HepG2 (cell line): Measurements from ENCODE around the gene MC1R. TPM values are rescaled to one million over a fixed set of nuclear protein-coding genes. Genes with fewer than 3 reads are reported as not detected.

Experiments
- ATAC-seq: fragments of 200-7000 bp; cut with Tn5 transposase; 3 replicates; pipeline ENCODE4 v1.9.1; 2020; ENCODE audit warnings: mild to moderate bottlenecking, moderate library complexity
- BruUV-seq: library from RNA; stranded (reverse); fragments of 400-500 nt; replicated peaks from 2 replicates; lab custom pipeline; 2021; lab: Mats Ljungman, UMichigan
- CTCF ChIA-PET: fragments of 300-600 bp; formaldehyde crosslinking; extraction: SDS; loops from one replicate; lab custom pipeline; 2021; ENCODE audit warnings: low total read pairs, inconsistent platforms, low intra/inter-chr PET ratio; lab: Yijun Ruan, JAX
- POLR2A ChIA-PET: fragments of 350-600 bp; sonication (Branson Sonifier 250); formaldehyde crosslinking; loops from one replicate; lab custom pipeline; 2020; ENCODE audit warnings: antibody characterized with exemption, inconsistent platforms; lab: Yijun Ruan, JAX
- DNase-seq: peaks from one replicate; pipeline ENCODE4 v3.0.0-alpha.2; 2015; ENCODE audit warnings: low spot score
- FAIRE-seq: peaks from 3 replicates; lab custom pipeline; 2011; peaks lifted over from hg19 to GRCh38; lab: Jason Lieb, UNC
- H2AFZ ChIP-seq: one replicate; pipeline ENCODE4 v1.6.1; 2011; ENCODE audit warnings: low read length, inconsistent platforms
- H3K27ac ChIP-seq: fragments of 300-600 bp; 3 replicates; pipeline ENCODE4 v1.8.0; 2011; ENCODE audit warnings: mixed run types, mild to moderate bottlenecking, mixed read lengths, low read length, inconsistent platforms; ENCODE audit not compliant: insufficient read depth; ENCODE audit errors: extremely low read length
- H3K27me3 ChIP-seq, 2 experiments: fragments of 200-600 bp in 1 of 2; 2 replicates in 1 of 2; 3 replicates in 1 of 2; pipeline versions ENCODE4 v1.6.0 to v1.8.0; 2011; ENCODE audit warnings: low read length in 2 of 2, mild to moderate bottlenecking in 2 of 2, moderate library complexity in 2 of 2, inconsistent platforms in 1 of 2; ENCODE audit not compliant: insufficient read depth in 2 of 2, control insufficient read depth in 1 of 2
- H3K36me3 ChIP-seq, 2 experiments: fragments of 200-600 bp in 1 of 2; replicated peaks in 1 of 2; 2 replicates in 1 of 2; 3 replicates in 1 of 2; pipeline versions ENCODE4 v1.5.1 to v1.8.0; 2011; ENCODE audit warnings: low read length in 2 of 2, inconsistent platforms in 1 of 2; ENCODE audit not compliant: insufficient read depth in 2 of 2, control insufficient read depth in 1 of 2
- H3K4me1 ChIP-seq: 2 replicates; pipeline ENCODE4 v1.5.1; 2012; ENCODE audit warnings: low read length, inconsistent platforms; ENCODE audit not compliant: insufficient read depth
- H3K4me2 ChIP-seq: 2 replicates; pipeline ENCODE4 v1.6.0; 2011; ENCODE audit warnings: low read depth, low read length, inconsistent platforms
- H3K4me3 ChIP-seq, 3 experiments: fragments of 200-600 bp in 1 of 3; sonication (generic), shearing (Covaris generic) in 1 of 3; replicated peaks in 1 of 3; 2 replicates each; pipeline ENCODE4 v1.5.1; 2011 to 2016; ENCODE audit warnings: low read length in 3 of 3, inconsistent platforms in 2 of 3, low read depth in 2 of 3, mild to moderate bottlenecking in 2 of 3, control low read depth in 1 of 3, mixed read lengths in 1 of 3; ENCODE audit not compliant: insufficient read depth in 1 of 3
- H3K79me2 ChIP-seq: one replicate; pipeline ENCODE4 v1.6.1; 2011; ENCODE audit warnings: low read length, inconsistent platforms; ENCODE audit not compliant: insufficient read depth
- H3K9ac ChIP-seq: 2 replicates; pipeline ENCODE4 v1.6.0; 2011; ENCODE audit warnings: mild to moderate bottlenecking, low read depth, low read length, inconsistent platforms; ENCODE audit not compliant: insufficient read depth
- H3K9me3 ChIP-seq: 2 replicates; pipeline ENCODE4 v1.5.1; 2012; ENCODE audit warnings: mild to moderate bottlenecking, low read length
- H4K20me1 ChIP-seq: 2 replicates; pipeline ENCODE4 v1.6.0; 2011; ENCODE audit warnings: inconsistent platforms, mild to moderate bottlenecking, low read length, moderate library complexity; ENCODE audit not compliant: insufficient read depth
- DNMT3B ChIP-seq: conservative IDR thresholded peaks from 2 replicates; pipeline ENCODE4 v1.6.1; 2016; ENCODE audit warnings: missing biosample characterization, control low read depth
- GATAD1 ChIP-seq: IDR thresholded peaks from 2 replicates; pipeline ENCODE4 v1.6.1; 2016; ENCODE audit warnings: missing genetic modification reagents, missing compliant biosample characterization
- NFATC3 ChIP-seq: sonication (generic); formaldehyde crosslinking; IDR thresholded peaks from 2 replicates; pipeline ENCODE4 v1.5.1; 2020; ENCODE audit warnings: mild to moderate bottlenecking, missing genetic modification reagents
- NFIC ChIP-seq: IDR thresholded peaks from 2 replicates; pipeline ENCODE4 v1.6.1; 2012; ENCODE audit warnings: mild to moderate bottlenecking, low read length, inconsistent platforms
- NFKB2 ChIP-seq: sonication (generic); formaldehyde crosslinking; IDR thresholded peaks from 2 replicates; pipeline ENCODE4 v1.4.0; 2020; ENCODE audit warnings: missing genetic modification reagents, borderline replicate concordance
- PHF20 ChIP-seq: sonication (generic); formaldehyde crosslinking; IDR thresholded peaks from 2 replicates; pipeline ENCODE4 v1.5.0; 2020; ENCODE audit warnings: mild to moderate bottlenecking, missing genetic modification reagents
- SCMH1 ChIP-seq: sonication (generic); formaldehyde crosslinking; IDR thresholded peaks from 2 replicates; pipeline ENCODE4 v1.9.0; 2021; ENCODE audit warnings: missing genetic modification reagents, mild to moderate bottlenecking, borderline replicate concordance
- ZBTB40 ChIP-seq, 2 experiments: fragments of 450-650 bp in 1 of 2; sonication (generic) in 1 of 2; formaldehyde crosslinking in 1 of 2; IDR thresholded peaks; 2 replicates each; pipeline versions ENCODE4 v1.6.1 to v1.8.0; 2016 to 2022; ENCODE audit warnings: antibody characterized with exemption in 1 of 2, mild to moderate bottlenecking in 1 of 2, missing genetic modification reagents in 1 of 2
- ZFP36L2 ChIP-seq: sonication (generic); formaldehyde crosslinking; IDR thresholded peaks from 2 replicates; pipeline ENCODE4 v1.4.0; 2020; ENCODE audit warnings: missing genetic modification reagents
- ZNF234 ChIP-seq: sonication (generic); formaldehyde crosslinking; conservative IDR thresholded peaks from 2 replicates; pipeline ENCODE4 v1.5.1; 2020; ENCODE audit warnings: mild to moderate bottlenecking, missing genetic modification reagents
- ZNF556 ChIP-seq: sonication (generic); formaldehyde crosslinking; IDR thresholded peaks from 2 replicates; pipeline ENCODE4 v1.4.0; 2020; ENCODE audit warnings: mild to moderate bottlenecking, missing genetic modification reagents, borderline replicate concordance
- ZNF749 ChIP-seq: sonication (generic); formaldehyde crosslinking; IDR thresholded peaks from 2 replicates; pipeline ENCODE4 v1.8.0; 2022; ENCODE audit warnings: mild to moderate bottlenecking, missing genetic modification reagents, moderate library complexity, borderline replicate concordance
- ZNF788 ChIP-seq: sonication (generic); formaldehyde crosslinking; IDR thresholded peaks from 2 replicates; pipeline ENCODE4 v1.5.0; 2020; ENCODE audit warnings: mild to moderate bottlenecking, missing genetic modification reagents, borderline replicate concordance
- ZNF883 ChIP-seq: sonication (generic); formaldehyde crosslinking; IDR thresholded peaks from 2 replicates; pipeline ENCODE4 v1.5.1; 2020; ENCODE audit warnings: mild to moderate bottlenecking, missing genetic modification reagents; ENCODE audit errors: not compliant biosample characterization
- WGBS: methylation state at CpG from one replicate; pipeline ENCODE4 v1.1.6; 2017; ENCODE audit warnings: low lambda C conversion rate; 5-methylcytosine and 5-hydroxymethylcytosine counted together
- in situ Hi-C: cut with HindIII; loops from 2 replicates; pipeline ENCODE4 v1.10.0; 2017; ENCODE audit warnings: low pct_unique_long_range_greater_than_20kb; ENCODE audit not compliant: extremely low pct_ligation_motif_present
- intact Hi-C: fragments of 100-400 bp; cut with micrococcal nuclease; formaldehyde crosslinking; loops from one replicate; pipeline ENCODE4 v1.10.0; 2022; ENCODE audit not compliant: unreplicated experiment
- polyA plus RNA-seq, 8 experiments: library from polyadenylated mRNA; depleted of rRNA in 3 of 8; stranded (reverse) in 7 of 8; unstranded in 1 of 8; fragments of >200 nt; fragmentation: Illumina TruSeq in 4 of 8; extraction: Trizol in 4 of 8; gene quantifications; 2 replicates each; pipeline versions ENCODE4 v1.2.1 to v1.2.3, GENCODE V29; 2011 to 2016; ENCODE audit warnings: low read depth in 4 of 8, missing spikeins in 1 of 8, mixed read lengths in 1 of 8; ENCODE audit not compliant: insufficient read depth in 1 of 8
- total RNA-seq, 5 experiments: library from RNA; depleted of rRNA; stranded (reverse); fragments of >200 nt; fragmentation: Illumina TruSeq; extraction: Trizol; gene quantifications; 2 replicates each; pipeline ENCODE4 v1.2.3, GENCODE V29; 2016; ENCODE audit warnings: low read depth in 1 of 5

MC1R gene
- total and polyA plus RNA-seq, 2 of the 13 experiments (the other 11 are each of a cell fraction or from before 2014, with no cell fraction given) = 9.1 to 14.8 TPM

DNA sequence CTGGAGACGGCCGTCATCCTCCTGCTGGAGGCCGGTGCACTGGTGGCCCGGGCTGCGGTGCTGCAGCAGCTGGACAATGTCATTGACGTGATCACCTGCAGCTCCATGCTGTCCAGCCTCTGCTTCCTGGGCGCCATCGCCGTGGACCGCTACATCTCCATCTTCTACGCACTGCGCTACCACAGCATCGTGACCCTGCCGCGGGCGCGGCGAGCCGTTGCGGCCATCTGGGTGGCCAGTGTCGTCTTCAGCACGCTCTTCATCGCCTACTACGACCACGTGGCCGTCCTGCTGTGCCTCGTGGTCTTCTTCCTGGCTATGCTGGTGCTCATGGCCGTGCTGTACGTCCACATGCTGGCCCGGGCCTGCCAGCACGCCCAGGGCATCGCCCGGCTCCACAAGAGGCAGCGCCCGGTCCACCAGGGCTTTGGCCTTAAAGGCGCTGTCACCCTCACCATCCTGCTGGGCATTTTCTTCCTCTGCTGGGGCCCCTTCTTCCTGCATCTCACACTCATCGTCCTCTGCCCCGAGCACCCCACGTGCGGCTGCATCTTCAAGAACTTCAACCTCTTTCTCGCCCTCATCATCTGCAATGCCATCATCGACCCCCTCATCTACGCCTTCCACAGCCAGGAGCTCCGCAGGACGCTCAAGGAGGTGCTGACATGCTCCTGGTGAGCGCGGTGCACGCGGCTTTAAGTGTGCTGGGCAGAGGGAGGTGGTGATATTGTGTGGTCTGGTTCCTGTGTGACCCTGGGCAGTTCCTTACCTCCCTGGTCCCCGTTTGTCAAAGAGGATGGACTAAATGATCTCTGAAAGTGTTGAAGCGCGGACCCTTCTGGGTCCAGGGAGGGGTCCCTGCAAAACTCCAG, 1.1 kb downstream of the MC1R start:
- peak overlapping the region; percentile 97 for H3K9ac ChIP-seq
- H4K20me1 ChIP-seq = peaks cover 11% of the 10 kb centered on the region; the same call in 1 of the 2 replicates
- ATAC-seq = no peak
- intact Hi-C loops = loop anchor here (2.0 to 5.0 kb wide), 3 partner anchors 45 to 217 kb away; partner anchors contain the start of gene SPATA2L
- DNase-seq = no peak
- H3K4me3 ChIP-seq = peak overlapping the region in 1 of 3 experiments; percentile 90; a peak in 3 of 6 replicates
- peaks cover 78% of the 10 kb centered on the region for H3K4me1 ChIP-seq
- no peak for FAIRE-seq
- POLR2A ChIA-PET = interaction anchor here (0.9 to 4.3 kb wide), 10 partner anchors 10 to 103 kb away, joined by 3 to 46 read pairs (median 6); partner anchors contain the start of genes DEF8, FANCA, SPIRE2 and TCF25
- H3K27me3 ChIP-seq = no peaks in the 10 kb centered on the region; a peak in 1 of 5 replicates
- no peaks in the 10 kb centered on the region for H3K36me3 ChIP-seq
- H3K9me3 ChIP-seq = no peaks in the 10 kb centered on the region
- no peak overlapping the region for H3K27ac ChIP-seq
- WGBS = 91% methylated on average over 48 of the region's 52 CpGs
- H3K79me2 ChIP-seq = peaks cover 34% of the 10 kb centered on the region
- H3K4me2 ChIP-seq = peak overlapping the region; percentile 98
- H2AFZ ChIP-seq = no peak overlapping the region
- CTCF ChIA-PET = interaction anchor here (0.9 kb wide), 1 partner anchor 9 kb away, joined by 4 read pairs; no protein-coding TSS in a partner anchor
- in situ Hi-C loops = loop anchor here (5.0 kb wide), 1 partner anchor 103 kb away; no protein-coding TSS in a partner anchor
- no TSS peak for BruUV-seq
- no peak for TF ChIP-seq DNMT3B (CRISPR knock-in tag)
- TF ChIP-seq ZNF234 (CRISPR knock-in tag) = no peak
- TF ChIP-seq ZNF749 (CRISPR knock-in tag) = no peak
- TF ChIP-seq ZFP36L2 = no peak
- no peak for TF ChIP-seq ZNF883 (CRISPR knock-in tag)
- TF ChIP-seq NFATC3 = no peak
- TF ChIP-seq NFKB2 (CRISPR knock-in tag) = no peak
- no peak for TF ChIP-seq ZNF556
- peak; percentile 52; the same call in 1 of the 2 replicates for TF ChIP-seq ZNF788 (CRISPR knock-in tag)
- TF ChIP-seq ZBTB40 (IDR thresholded peaks at IDR 0.05) = no peak
- peak; percentile 52; the same call in 1 of the 2 replicates for TF ChIP-seq ZBTB40 (CRISPR knock-in tag; IDR thresholded peaks at IDR 0.05)
- no peak for TF ChIP-seq PHF20 (CRISPR knock-in tag)
- TF ChIP-seq GATAD1 = no peak
- TF ChIP-seq SCMH1 (CRISPR knock-in tag) = no peak
- TF ChIP-seq NFIC = no peak
